HG02610 (cell line): Measurements from ENCODE around the gene TMEM254.
"Not testable (repeated sequence)": the region's sequence is repeated elsewhere in the genome, so short reads cannot be mapped to it uniquely, and the experiment has no call there.

Experiments
- ATAC-seq: cut with Tn5 transposase; IDR thresholded peaks from one replicate; pipeline ENCODE4 v1.9.1; 2021; ENCODE audit warnings: mild to moderate bottlenecking, moderate library complexity; ENCODE audit not compliant: unreplicated experiment

TMEM254 gene

GRCh38 chr10:80078448-80079311 is at the start of gene TMEM254:
TSS of gene TMEM254 (plus strand) at chr10:80078665. CDS start at chr10:80078700, 35 bp downstream.
- peak; percentile 81 for ATAC-seq

GRCh38 chr10:80029205-80029604 is 49.3 kb upstream of the TMEM254 start:
- ATAC-seq, result peak; percentile 75

GRCh38 chr10:80029865-80030264 is 48.6 kb upstream of the TMEM254 start:
- not testable (repeated sequence) for ATAC-seq

GRCh38 chr10:80032503-80032902 is 46.0 kb upstream of the TMEM254 start:
- ATAC-seq, result no peak

- ATAC-seq, result not testable (repeated sequence)
Observed at GRCh38 chr10:80034766-80035165, 43.7 kb upstream of the TMEM254 start.

- not testable (repeated sequence) for ATAC-seq
Observed at GRCh38 chr10:80035430-80035829, 43.0 kb upstream of the TMEM254 start.

GRCh38 chr10:80036921-80037500 is 41.5 kb upstream of the TMEM254 start:
- not testable (repeated sequence) for ATAC-seq

- ATAC-seq, result not testable (repeated sequence)
Observed at GRCh38 chr10:80038226-80038625, 40.2 kb upstream of the TMEM254 start.

- no peak for ATAC-seq
Observed at GRCh38 chr10:80041162-80041561, 37.3 kb upstream of the TMEM254 start.

- not testable (repeated sequence) for ATAC-seq
Observed at GRCh38 chr10:80044935-80045334, 33.5 kb upstream of the TMEM254 start.

GRCh38 chr10:80046629-80047441 is 31.6 kb upstream of the TMEM254 start:
- ATAC-seq, result peak; percentile 77

GRCh38 chr10:80050752-80051151 is 27.7 kb upstream of the TMEM254 start:
- ATAC-seq, result no peak

- ATAC-seq, result no peak
Observed at GRCh38 chr10:80051993-80052392, 26.5 kb upstream of the TMEM254 start.

- no peak for ATAC-seq
Observed at GRCh38 chr10:80055760-80056159, 22.7 kb upstream of the TMEM254 start.

GRCh38 chr10:80057171-80057570 is 21.3 kb upstream of the TMEM254 start:
- no peak for ATAC-seq

GRCh38 chr10:80064120-80064886 is 14.2 kb upstream of the TMEM254 start:
- ATAC-seq, result no peak

GRCh38 chr10:80066809-80067208 is 11.7 kb upstream of the TMEM254 start:
- no peak for ATAC-seq

GRCh38 chr10:80067821-80068220 is 10.6 kb upstream of the TMEM254 start:
- not testable (repeated sequence) for ATAC-seq

GRCh38 chr10:80068270-80068669 is 10.2 kb upstream of the TMEM254 start:
- no peak for ATAC-seq

GRCh38 chr10:80070057-80070456 is 8.4 kb upstream of the TMEM254 start:
- no peak for ATAC-seq

GRCh38 chr10:80072584-80072983 is 5.9 kb upstream of the TMEM254 start:
- no peak for ATAC-seq
